NCI-H82 treated with DMSO at 0.1 percent for 48 hours (cell line): ENCODE results near the gene SCN11A.

Source experiments
- DNase-seq: peaks from one replicate; lab custom pipeline; 2025; ENCODE audit not compliant: unreplicated experiment; lab: John Stamatoyannopoulos, UW

SCN11A gene

GRCh38 chr3:39051649-39052561 lies at the start of gene SCN11A, which contains the start of gene WDR48:
Gene SCN11A, minus strand, starts transcription at chr3:39051944. Its CDS starts 101,582 bp downstream, at chr3:38950362.
Gene WDR48, plus strand, starts transcription at chr3:39052016. Its CDS starts 10 bp downstream, at chr3:39052026.
- DNase-seq, result peak; percentile 45

GRCh38 chr3:39101022-39101689 lies 49.4 kb upstream of the SCN11A start:
- DNase-seq, result no peak

GRCh38 chr3:39100500-39100886 lies 48.7 kb upstream of the SCN11A start:
- DNase-seq, result no peak

DNA sequence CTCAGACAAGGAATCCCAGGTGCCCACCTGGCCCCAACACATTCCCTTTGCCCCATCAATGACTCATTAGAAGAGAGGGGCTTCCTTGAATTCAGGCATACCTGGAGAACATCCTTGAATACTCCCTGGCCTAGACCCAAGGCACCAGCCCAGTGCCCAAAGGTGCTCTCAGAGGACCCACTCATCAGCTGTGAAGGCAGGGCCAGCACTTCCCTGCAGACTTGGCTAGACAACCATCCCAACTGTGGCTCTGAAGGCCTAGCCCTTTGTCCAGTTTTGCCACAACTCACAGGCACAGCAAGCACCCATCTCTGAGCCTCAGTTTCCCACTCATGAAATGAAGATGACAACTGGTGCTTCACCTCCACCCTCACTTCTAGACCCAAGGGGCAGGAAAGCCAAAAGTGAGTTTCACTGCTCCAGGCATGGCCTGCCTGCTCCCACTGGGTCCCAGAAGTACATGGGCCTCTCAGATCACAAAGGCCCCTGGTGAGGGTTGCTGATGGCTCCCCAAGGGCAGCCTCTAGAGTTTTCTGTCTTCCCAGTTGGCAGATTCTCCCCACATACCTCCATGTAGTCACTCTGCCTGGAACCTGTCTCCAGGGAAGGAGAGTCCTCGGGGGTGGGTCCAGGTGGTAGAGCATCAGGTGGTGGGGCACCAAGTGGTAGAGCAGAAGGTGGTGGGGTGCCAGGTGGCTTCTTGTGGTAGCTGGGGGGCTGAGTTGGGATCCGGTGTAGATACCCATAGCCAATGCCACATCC lies 48.2 kb upstream of the SCN11A start:
- no peak for DNase-seq

- DNase-seq, result no peak
These were observed 47.5 kb upstream of the SCN11A start for GRCh38 chr3:39099242-39099641.

DNA sequence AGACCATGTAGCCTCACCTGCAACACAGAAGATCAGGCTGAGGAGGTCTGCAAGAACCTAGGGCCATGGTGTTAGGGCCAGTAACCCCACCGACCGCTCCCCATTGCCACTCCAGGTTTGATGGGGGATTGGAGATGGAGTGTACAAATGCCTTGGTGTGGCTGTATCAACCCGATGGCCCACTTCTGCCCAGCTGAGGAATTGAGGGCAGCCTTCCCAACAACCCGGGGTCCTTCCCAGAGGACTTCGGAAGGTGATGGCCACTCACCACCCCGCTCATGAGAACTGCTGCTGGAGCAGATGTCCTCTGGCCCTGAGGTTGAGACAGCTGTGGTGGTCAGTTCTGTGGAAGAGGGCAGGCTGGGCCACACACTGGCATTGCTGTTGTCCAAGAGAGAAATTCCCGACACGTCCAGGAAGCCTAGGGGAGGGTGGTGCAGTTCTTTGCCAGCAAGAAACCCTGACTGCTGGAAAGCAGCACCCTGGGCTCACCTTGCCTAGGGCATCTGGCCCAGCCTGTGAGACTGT lies 46.8 kb upstream of the SCN11A start:
- DNase-seq, result no peak

GRCh38 chr3:39097716-39098472 lies 46.1 kb upstream of the SCN11A start:
- no peak for DNase-seq

DNA sequence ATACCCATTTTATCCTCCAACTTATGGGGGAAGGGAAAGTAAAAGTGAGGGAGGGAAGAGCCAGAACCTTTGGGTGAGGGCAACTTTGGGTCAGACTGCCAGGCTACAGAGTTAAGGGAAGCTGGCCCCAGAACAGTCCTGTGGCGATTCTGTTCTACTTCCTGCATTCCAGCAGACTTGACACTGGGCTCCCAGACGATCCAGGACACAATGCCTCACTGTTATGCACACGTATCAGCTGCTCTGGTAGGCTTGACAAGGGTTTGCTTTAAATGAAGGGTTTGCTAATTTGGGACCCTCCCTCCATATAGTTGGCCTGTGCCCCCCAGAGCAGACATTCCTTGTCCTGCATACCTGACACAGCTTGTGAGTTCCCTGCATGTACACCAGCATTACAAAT lies 45.0 kb upstream of the SCN11A start:
- no peak for DNase-seq

GRCh38 chr3:39095778-39096177 lies 44.0 kb upstream of the SCN11A start:
- DNase-seq, result no peak

DNA sequence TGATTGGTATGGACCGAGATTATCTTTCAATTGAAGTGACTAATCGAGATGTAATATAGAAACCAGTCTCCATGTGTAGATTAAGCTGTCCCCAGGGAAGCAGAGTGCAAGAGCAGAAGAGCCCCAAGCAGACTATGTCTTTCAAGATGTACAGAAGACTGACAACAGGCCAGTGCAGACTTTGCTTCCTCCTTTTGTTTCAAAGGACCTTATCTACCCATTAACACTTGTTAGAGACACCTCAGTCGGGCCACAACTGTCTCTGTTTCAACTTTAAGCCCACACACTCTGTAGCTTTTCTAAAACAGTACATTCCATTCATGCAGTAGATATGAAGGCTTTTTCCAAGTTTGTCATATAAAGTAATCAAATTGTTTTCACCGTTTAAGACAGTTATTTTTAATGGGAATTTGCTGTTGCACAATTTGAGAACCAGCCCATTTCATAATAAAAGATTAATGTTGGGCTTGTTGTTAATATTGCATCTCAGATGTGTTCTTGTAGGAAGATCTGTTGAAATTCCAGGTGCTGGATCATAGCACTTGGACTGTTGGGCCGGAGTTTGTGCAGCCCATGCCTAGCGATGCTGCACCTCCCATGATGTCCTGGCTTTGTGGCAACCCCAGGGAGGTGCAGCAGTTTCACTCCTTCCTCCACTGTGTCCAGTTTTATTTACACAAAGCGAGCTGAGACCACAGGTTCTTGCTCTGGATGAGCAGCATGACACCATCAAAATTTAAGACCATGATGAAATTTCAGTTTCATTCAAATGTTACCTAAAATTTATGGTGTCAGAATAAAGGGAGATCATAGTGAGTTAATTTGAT lies 43.3 kb upstream of the SCN11A start:
- DNase-seq, result no peak

DNA sequence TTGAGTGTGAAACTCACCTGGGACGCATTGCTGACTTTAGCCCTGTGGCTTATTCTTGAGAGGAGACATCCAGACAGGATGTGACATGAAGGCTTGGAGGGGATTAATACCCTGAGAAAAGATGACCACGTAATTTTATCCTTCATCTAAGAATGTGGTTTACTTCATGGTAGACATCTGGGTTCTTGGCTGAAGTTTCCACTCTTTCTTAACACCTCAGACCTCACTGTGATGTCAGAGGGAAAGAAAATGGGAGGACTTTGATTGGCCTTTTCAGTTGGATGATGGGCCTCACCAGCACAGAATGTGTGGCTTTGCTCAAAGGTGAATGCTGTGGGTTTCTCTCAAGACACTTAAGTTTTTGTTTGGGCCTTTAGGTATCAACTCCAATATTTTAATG lies 39.2 kb upstream of the SCN11A start:
- DNase-seq, result no peak

GRCh38 chr3:39088889-39089288 lies 37.1 kb upstream of the SCN11A start:
- no peak for DNase-seq

- no peak for DNase-seq
These were observed 36.7 kb upstream of the SCN11A start for GRCh38 chr3:39088456-39088855.

- DNase-seq, result no peak
These were observed 34.4 kb upstream of the SCN11A start for GRCh38 chr3:39086144-39086543.

DNA sequence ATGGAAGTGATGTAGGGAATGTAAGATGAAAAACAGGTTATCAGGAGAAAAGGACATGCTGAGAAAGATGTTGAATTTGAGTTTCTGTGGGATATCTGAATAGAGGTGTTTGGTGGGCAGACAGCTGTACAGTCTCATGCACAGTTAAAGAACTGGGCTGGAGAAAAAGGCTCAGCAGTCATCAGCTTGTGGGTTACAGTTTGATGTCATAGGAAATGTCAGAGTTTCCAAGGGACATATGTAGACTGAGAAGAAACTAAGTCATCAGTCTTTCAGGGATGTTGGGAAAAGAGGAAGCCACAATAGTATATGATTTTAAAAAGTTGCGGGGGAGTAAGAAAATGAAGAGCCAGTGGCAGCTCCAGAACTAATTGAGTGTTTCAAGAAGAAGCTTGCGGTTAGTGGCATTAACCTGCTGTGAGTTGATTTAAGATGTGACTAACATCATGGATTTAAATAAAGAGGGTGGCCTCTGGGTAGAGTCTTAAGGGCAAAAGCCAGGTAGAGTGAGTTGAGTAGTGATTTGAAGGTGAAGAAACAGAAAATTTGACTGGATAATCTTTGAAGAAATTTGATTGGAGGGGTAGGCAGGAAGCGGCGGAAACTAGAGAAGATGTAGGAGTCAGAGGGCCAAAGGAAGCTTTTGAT lies 31.0 kb upstream of the SCN11A start:
- no peak for DNase-seq

GRCh38 chr3:39080026-39080425 lies 28.3 kb upstream of the SCN11A start:
- DNase-seq, result no peak

DNA sequence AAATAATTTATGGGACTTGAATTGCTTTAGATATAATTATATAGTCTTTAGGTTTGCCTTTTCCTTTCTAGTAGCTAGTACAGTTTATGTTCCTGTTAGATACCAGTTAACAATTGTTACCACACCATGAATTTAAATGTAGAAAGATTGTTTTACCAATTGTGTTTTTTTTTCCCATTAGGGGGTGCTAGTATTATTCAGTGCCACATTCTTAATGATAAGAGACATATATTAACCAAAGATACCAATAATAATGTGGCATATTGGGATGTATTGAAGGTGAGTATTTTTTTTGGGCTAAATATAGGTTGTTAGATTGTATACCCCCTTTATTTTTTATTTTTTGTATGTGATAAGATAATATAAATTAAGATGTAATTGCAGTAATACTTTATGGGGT lies 27.8 kb upstream of the SCN11A start:
- DNase-seq, result no peak

DNA sequence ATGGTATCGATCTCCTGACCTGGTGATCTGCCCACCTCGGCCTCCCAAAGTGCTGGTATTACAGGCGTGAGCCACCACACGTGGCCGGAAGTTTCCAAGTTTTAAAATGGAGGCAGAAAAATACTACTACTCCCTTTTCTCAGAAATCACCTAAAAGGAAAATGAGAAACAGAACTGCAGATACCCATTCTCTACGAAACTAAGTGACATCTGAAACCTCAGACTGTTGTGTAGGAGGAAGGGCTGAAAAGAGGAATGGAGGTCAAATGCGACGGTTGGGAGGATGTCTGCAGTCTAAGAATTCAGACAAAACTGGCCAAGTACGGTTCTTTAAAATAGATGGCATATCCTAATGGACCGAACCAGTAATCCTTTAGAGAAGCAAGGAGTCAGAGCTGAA lies 24.2 kb upstream of the SCN11A start:
- DNase-seq, result no peak

- no peak for DNase-seq
These were observed 16.8 kb upstream of the SCN11A start for GRCh38 chr3:39068556-39068955.
